Breast epithelium (tissue), 3 donors: ENCODE results near the gene HACD2.

Experiments used
- POLR2A ChIP-seq: fragments of 450-650 bp; IDR thresholded peaks from one replicate; pipeline ENCODE4 v1.6.1; 2016; ENCODE audit warnings: antibody characterized with exemption, mild to moderate bottlenecking, moderate library complexity
- POLR2AphosphoS5 ChIP-seq, 3 donors: sonication (generic); formaldehyde crosslinking; IDR thresholded peaks; one replicate each; pipeline ENCODE4 v1.6.1; 2017; ENCODE audit warnings: antibody characterized with exemption in 3 of 3
- TF ChIP-seq, protein P1 (sequence below), 3 donors: fragments of 450-650 bp; IDR thresholded peaks; one replicate each; pipeline ENCODE4 v1.5.1; 2016 to 2017; ENCODE audit warnings: antibody characterized with exemption in 3 of 3, mild to moderate bottlenecking in 3 of 3, moderate library complexity in 3 of 3

DNA sequence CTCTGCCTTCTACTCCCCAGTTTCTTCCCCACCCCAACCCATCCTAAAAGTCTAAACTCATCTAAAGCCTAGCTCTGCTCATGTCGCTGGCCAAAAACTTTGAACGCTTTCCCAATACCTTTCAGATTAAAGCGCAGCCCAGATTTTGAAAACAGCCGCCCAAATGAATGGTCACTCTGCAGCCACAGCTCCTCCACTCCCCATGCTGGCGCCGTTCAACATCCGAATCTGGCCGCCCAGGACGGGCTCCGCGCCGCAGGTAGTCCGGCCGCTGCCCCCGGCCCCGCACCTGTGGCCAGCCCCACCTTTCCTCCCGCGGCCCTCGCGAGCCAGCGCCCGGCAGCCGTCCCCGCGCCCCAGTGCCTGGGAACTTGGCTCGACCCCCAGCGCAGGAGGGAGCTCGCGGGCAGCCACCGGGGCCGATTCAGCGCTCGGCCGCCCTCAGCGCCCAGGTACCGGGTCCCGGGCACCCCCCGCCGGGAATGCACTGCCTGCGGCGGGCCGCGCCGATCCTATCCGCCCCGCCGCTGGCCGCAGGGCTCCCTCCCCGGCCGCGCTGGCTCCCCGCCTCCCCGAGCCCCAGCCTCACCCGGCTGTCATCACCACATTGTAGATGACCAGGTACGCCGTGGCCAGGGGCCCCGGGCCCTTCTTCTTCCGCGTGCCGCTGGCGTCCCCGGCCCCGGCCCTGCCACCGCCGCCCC, 417 bp downstream of the HACD2 start:
- TF ChIP-seq, protein P1, sequence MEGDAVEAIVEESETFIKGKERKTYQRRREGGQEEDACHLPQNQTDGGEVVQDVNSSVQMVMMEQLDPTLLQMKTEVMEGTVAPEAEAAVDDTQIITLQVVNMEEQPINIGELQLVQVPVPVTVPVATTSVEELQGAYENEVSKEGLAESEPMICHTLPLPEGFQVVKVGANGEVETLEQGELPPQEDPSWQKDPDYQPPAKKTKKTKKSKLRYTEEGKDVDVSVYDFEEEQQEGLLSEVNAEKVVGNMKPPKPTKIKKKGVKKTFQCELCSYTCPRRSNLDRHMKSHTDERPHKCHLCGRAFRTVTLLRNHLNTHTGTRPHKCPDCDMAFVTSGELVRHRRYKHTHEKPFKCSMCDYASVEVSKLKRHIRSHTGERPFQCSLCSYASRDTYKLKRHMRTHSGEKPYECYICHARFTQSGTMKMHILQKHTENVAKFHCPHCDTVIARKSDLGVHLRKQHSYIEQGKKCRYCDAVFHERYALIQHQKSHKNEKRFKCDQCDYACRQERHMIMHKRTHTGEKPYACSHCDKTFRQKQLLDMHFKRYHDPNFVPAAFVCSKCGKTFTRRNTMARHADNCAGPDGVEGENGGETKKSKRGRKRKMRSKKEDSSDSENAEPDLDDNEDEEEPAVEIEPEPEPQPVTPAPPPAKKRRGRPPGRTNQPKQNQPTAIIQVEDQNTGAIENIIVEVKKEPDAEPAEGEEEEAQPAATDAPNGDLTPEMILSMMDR (IDR thresholded peaks at IDR 0.05): no peak
- TF ChIP-seq POLR2AphosphoS5 (IDR thresholded peaks at IDR 0.05) (no peak), POLR2A (no peak)
